Urinary bladder (tissue), 4 donors: Measurements from ENCODE around the gene ARHGEF5. TPM values are rescaled to one million over a fixed set of nuclear protein-coding genes. Genes with fewer than 3 reads are reported as not detected.
A peak's percentile ranks its signal among the peaks of the same experiment; 100 is the strongest.

Experiments used
- DNase-seq: peaks from one replicate; pipeline ENCODE4 v3.0.0-alpha.2; 2015; ENCODE audit errors: extremely low spot score
- H3K27ac ChIP-seq: one replicate; pipeline ENCODE4 v1.5.1; 2013; ENCODE audit warnings: low read depth, mild to moderate bottlenecking, moderate library complexity
- H3K36me3 ChIP-seq: one replicate; pipeline ENCODE4 v1.6.1; 2013; ENCODE audit warnings: mild to moderate bottlenecking, moderate library complexity; ENCODE audit not compliant: insufficient read depth
- H3K4me1 ChIP-seq: one replicate; pipeline ENCODE4 v1.6.1; 2013; ENCODE audit warnings: mild to moderate bottlenecking, moderate library complexity; ENCODE audit not compliant: insufficient read depth
- H3K4me3 ChIP-seq: one replicate; pipeline ENCODE4 v1.5.1; 2013; ENCODE audit warnings: low read depth, low read length
- WGBS: extraction: QIAGEN DNeasy Blood & Tissue Kit; methylation state at CpG from one replicate; pipeline ENCODE4 v1.1.7; 2013; 5-methylcytosine and 5-hydroxymethylcytosine counted together
- polyA plus RNA-seq: library from polyadenylated mRNA; stranded (reverse); fragments of 200-250 nt; gene quantifications from one replicate; pipeline ENCODE4 v1.2.3, GENCODE V29; 2013
- total RNA-seq: library from RNA; depleted of rRNA; stranded (reverse); fragments of >200 nt; gene quantifications from one replicate; pipeline ENCODE4 v1.2.3, GENCODE V29; 2014
- donor health status: healthy with polysubstance abuse.
- donor health status: healthy.

Gene ARHGEF5
- total and polyA plus RNA-seq, 2 donors, result 3.6 to 4.4 TPM

- Histone ChIP-seq H3K4me1 (no peaks in the 10 kb centered on the region), H3K36me3 (no peaks in the 10 kb centered on the region), H3K4me3 (no peak overlapping the region), H3K27ac (no peak overlapping the region)
- 4% methylated on average over 8 of the region's 8 CpGs for WGBS
- DNase-seq, result peak; percentile 57
These were observed 36.6 kb downstream of the ARHGEF5 start for GRCh38 chr7:144391823-144392255.

- WGBS, result 82% methylated on average over 4 of the region's 4 CpGs
- Histone ChIP-seq H3K27ac (no peak overlapping the region), H3K4me3 (no peak overlapping the region), H3K36me3 (no peaks in the 10 kb centered on the region), H3K4me1 (no peaks in the 10 kb centered on the region)
- no peak for DNase-seq
These were observed 41.9 kb downstream of the ARHGEF5 start for GRCh38 chr7:144397086-144397485.

GRCh38 chr7:144398291-144398690, 43.1 kb downstream of the ARHGEF5 start:
- 83% methylated on average over 9 of the region's 9 CpGs for WGBS
- Histone ChIP-seq H3K27ac (no peak overlapping the region), H3K4me1 (no peaks in the 10 kb centered on the region), H3K36me3 (no peaks in the 10 kb centered on the region), H3K4me3 (no peak overlapping the region)
- no peak for DNase-seq

- Histone ChIP-seq H3K27ac (no peak overlapping the region), H3K4me1 (no peaks in the 10 kb centered on the region), H3K4me3 (no peak overlapping the region), H3K36me3 (no peaks in the 10 kb centered on the region)
- DNase-seq, result no peak
- WGBS, result 91% methylated on average over 6 of the region's 6 CpGs
These were observed 43.7 kb downstream of the ARHGEF5 start for GRCh38 chr7:144398911-144399310.

DNA sequence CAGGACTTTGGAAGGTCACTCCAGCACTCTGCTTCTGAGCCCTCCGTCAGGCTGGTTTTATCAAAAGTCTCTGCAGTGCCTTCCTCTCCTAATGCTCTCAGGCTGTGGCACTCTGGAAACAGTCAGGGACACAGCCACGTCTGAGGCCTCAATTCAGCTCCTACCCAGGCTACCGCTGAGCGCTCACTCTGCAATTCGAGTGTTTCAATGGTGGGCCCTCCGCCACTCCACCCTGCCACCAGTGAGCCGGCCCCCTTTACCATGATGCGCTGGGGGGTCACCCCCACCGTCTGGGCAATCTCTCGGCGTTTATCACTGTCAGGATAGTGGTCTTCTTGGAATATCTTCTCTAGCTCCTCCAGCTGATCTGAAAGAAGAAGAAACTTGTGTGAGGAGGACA, 44.7 kb downstream of the ARHGEF5 start:
- Histone ChIP-seq H3K4me1 (no peaks in the 10 kb centered on the region), H3K36me3 (no peaks in the 10 kb centered on the region), H3K4me3 (no peak overlapping the region), H3K27ac (no peak overlapping the region)
- DNase-seq, result no peak
- 88% methylated on average over 11 of the region's 11 CpGs for WGBS

DNA sequence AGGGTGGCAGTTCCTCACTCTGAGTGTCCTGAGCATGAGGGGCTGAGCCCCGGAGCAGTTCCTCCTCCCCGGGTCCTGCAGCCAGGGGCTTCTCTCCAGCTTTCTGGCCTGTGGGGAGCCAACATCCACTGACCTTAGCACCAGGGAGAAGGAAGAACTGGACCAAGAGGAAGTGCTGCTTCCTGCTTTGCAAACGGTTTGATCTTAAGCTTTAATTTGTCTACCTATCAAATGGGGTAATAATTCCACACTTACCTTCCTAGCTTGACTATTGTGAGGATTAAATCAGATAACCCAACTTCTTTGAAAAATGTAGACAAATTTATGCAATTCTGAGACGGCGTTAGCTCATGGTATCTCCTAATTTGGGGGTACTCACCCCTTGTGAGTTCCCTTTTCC, 46.3 kb downstream of the ARHGEF5 start:
- 64% methylated on average over 5 of the region's 5 CpGs for WGBS

GRCh38 chr7:144403102-144403501, 47.9 kb downstream of the ARHGEF5 start:
- Histone ChIP-seq H3K4me1 (no peaks in the 10 kb centered on the region), H3K27ac (no peak overlapping the region), H3K4me3 (no peak overlapping the region), H3K36me3 (no peaks in the 10 kb centered on the region)
- 98% methylated on average over 11 of the region's 11 CpGs for WGBS
- no peak for DNase-seq

More for the DNA sequence above, 46.3 kb downstream of the ARHGEF5 start:
- no peak overlapping the region for H3K27ac ChIP-seq
- no peak overlapping the region for H3K4me3 ChIP-seq
- no peaks in the 10 kb centered on the region for H3K36me3 ChIP-seq
- no peaks in the 10 kb centered on the region for H3K4me1 ChIP-seq
- no peak for DNase-seq

DNA sequence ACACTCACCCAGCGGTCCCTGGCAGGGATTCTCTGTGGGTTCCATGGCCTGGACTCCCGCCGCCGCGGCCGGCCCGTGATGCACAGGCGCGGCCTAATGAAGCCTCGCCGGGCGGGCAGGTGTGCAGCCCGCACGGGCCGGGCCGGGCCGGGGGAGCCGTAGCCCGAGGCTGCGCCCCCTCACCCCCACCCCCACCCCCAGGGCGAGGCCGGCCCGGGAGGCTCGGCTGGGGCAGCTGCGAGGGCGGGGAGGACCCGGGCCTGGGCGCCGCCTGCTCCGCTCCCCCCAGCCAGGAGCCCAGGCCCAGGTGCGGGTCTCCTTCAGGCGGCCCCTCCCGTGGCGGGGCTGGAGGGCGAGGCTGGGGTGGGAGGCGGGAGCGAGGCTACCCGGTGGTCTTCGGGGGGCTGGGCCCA, 48.5 kb downstream of the ARHGEF5 start, which contains the start of gene NOBOX:
Gene NOBOX (minus strand): TSS at position 45 of the 413 bp plus-strand sequence.
- Histone ChIP-seq H3K4me3 (no peak within 1 kb of the TSS), H3K27ac (no peak within 1 kb of the TSS), H3K36me3 (no peaks in the 10 kb centered on the region), H3K4me1 (no peaks in the 10 kb centered on the region)
- no peak for DNase-seq
- 95% methylated on average over 39 of the region's 39 CpGs for WGBS

- Histone ChIP-seq H3K4me3 (no peak overlapping the region), H3K27ac (no peak overlapping the region), H3K4me1 (no peaks in the 10 kb centered on the region), H3K36me3 (no peaks in the 10 kb centered on the region)
- DNase-seq, result no peak
- 58% methylated on average over 4 of the region's 4 CpGs for WGBS
These were observed 49.7 kb downstream of the ARHGEF5 start for GRCh38 chr7:144404946-144405345.

DNA sequence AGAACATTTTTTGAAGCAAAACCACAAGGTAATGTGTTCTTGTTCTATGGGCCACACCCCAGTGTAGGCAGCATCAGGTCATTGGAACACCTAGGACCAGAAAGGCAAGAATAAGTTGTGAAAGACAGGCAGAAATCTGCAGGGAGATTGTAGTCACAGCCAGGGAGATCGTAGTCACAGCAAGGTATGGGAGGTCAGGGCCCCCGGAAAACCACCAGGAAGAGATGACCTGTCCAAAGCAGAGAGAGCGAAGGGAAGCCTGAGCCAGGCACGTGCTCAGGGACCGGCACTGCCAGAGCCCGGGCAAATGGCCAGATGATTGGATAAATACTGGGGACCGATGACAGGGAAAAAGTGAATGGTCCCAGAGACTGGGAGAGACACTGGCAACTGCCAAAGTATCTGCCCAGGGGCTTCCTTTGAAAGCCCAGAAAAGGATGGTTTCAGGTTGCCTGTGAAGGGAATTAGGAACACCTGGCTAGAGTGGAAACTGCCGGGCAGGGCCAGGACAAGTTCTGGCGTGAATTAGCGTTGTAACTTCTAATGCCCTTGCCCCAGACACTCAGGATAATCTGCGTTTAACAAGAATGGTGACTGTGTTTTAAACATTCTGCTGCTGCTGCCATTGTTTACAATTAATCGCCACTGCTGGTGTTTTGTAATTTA, 52.2 kb downstream of the ARHGEF5 start:
- no peak overlapping the region for H3K4me3 ChIP-seq
- no peaks in the 10 kb centered on the region for H3K36me3 ChIP-seq
- no peak for DNase-seq
- H3K27ac ChIP-seq, result no peak overlapping the region
- 48% methylated on average over 12 of the region's 12 CpGs for WGBS
- no peaks in the 10 kb centered on the region for H3K4me1 ChIP-seq

DNA sequence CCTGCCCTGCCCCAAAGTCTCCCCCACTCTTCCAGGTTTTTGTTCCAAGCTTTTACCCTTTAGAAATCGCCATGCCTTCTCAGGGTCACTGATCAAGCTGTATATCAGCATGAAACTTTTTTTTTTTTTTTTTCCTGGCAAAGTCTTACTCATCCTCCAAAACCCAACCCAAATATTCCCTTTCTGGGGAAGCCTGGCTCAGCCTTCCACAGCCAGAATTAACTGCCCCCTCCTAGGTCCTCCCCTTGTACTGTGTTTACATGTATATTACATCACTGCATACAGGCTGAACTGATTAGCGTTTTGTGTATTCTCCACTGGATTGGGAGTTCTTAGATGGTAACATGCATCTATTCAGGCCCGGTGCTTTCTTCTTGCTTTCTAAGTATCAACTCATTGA, 52.9 kb downstream of the ARHGEF5 start:
- DNase-seq, result no peak
- peak overlapping the region; percentile 65 for H3K27ac ChIP-seq

DNA sequence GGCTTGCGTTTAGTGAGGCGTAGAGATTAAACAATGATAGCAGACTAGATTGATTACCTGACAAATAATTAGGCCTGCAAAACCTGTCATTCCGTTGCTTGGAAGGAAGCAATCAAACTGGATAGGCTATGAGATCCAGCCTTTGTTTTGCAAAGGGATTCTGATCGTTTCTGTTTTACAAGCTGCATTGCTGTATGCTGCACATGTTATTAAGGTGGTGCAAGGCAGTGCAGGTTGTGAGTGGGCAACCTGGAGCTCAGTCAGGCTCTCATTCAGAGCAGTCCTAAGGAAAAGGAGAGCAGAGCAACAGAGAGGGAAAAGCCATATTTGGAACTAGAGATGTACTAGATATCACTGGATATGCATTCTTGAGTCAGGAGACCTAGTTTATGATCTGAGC, 55.2 kb downstream of the ARHGEF5 start:
- 22% methylated on average over 4 of the region's 4 CpGs for WGBS
- DNase-seq, result no peak

More for the DNA sequence above, 52.9 kb downstream of the ARHGEF5 start:
- 43% methylated on average over 3 of the region's 3 CpGs for WGBS
- Histone ChIP-seq H3K4me1 (no peaks in the 10 kb centered on the region), H3K36me3 (no peaks in the 10 kb centered on the region), H3K4me3 (no peak overlapping the region)

GRCh38 chr7:144414815-144415214, 59.6 kb downstream of the ARHGEF5 start:
- DNase-seq, result no peak
- Histone ChIP-seq H3K36me3 (no peaks in the 10 kb centered on the region), H3K4me1 (no peaks in the 10 kb centered on the region), H3K27ac (no peak overlapping the region), H3K4me3 (no peak overlapping the region)
- WGBS, result 84% methylated on average over 3 of the region's 3 CpGs

More for the DNA sequence above, 55.2 kb downstream of the ARHGEF5 start:
- H3K4me3 ChIP-seq, result no peak overlapping the region
- no peak overlapping the region for H3K27ac ChIP-seq
- no peaks in the 10 kb centered on the region for H3K4me1 ChIP-seq
- no peaks in the 10 kb centered on the region for H3K36me3 ChIP-seq

DNA sequence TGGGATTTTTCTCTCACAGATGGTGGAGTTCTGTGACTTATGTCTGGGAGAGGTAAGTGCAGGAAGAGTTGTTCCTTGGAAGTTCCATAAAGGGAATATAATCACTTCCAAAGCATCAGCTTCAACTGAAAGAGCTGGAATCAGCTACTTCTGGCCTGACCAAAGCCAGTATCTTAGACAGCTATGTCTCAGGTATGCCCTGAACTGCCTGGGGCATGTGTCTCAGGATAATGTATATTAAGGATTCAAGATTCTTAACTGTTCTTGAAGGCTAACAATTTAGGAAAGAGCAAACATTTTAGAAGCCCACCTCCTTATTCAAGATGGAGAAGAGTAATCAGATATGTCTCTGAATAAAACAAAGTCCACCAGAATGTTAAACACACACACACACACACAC, 60.7 kb downstream of the ARHGEF5 start:
- no peak for DNase-seq
- H3K27ac ChIP-seq, result no peak overlapping the region

DNA sequence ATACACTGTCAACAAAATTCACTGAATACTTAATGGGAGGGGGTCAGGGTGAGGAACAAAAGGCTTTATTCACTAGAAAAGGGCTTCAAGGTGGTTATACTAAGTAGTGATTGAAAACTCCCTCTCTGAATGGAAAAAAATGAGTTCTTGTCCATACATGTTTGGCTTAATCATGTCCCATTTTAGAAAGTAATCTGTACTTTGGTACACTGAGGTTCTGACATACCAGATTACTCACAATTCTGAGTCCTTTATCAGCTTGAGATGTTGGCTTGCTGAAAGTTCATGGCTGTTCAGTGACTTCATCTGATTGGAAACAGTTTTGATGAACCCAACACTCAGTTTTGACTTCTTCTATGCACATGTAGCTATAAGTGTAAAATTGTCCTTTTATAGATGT, 61.1 kb downstream of the ARHGEF5 start:
- Histone ChIP-seq H3K4me3 (no peak overlapping the region), H3K4me1 (no peaks in the 10 kb centered on the region), H3K27ac (no peak overlapping the region), H3K36me3 (no peaks in the 10 kb centered on the region)
- no peak for DNase-seq

More for the DNA sequence above, 60.7 kb downstream of the ARHGEF5 start:
- H3K4me1 ChIP-seq, result no peaks in the 10 kb centered on the region
- no peak overlapping the region for H3K4me3 ChIP-seq
- H3K36me3 ChIP-seq, result no peaks in the 10 kb centered on the region
